Activated CD4-positive, CD25-positive, alpha-beta regulatory T cell treated with anti-CD3 and anti-CD28 coated beads, Interleukin-2, amount 50 U/mL, for 72 hours (primary cell): ENCODE results near the gene SH2D5.
"Not testable (repeated sequence)": the region's sequence is repeated elsewhere in the genome, so short reads cannot be mapped to it uniquely, and the experiment has no call there.

Source experiments
- DNase-seq: peaks from one replicate; pipeline ENCODE4 v3.0.0; 2021

The SH2D5 gene

GRCh38 chr1:20689645-20690056 is 42.9 kb downstream of the SH2D5 start:
- no peak for DNase-seq

- DNase-seq = no peak
These were observed 45.4 kb downstream of the SH2D5 start for GRCh38 chr1:20686883-20687725.

- DNase-seq = no peak
These were observed 46.8 kb downstream of the SH2D5 start for GRCh38 chr1:20685741-20686140.

GRCh38 chr1:20685099-20685662 is 47.3 kb downstream of the SH2D5 start:
- DNase-seq = no peak

GRCh38 chr1:20684651-20685050 is 47.9 kb downstream of the SH2D5 start:
- no peak for DNase-seq

- DNase-seq = no peak
These were observed 48.4 kb downstream of the SH2D5 start for GRCh38 chr1:20684050-20684620.

- no peak for DNase-seq
These were observed 48.9 kb downstream of the SH2D5 start for GRCh38 chr1:20683614-20684013.

- DNase-seq = no peak
These were observed 49.8 kb downstream of the SH2D5 start for GRCh38 chr1:20682571-20683236.

- DNase-seq = no peak
These were observed 50.5 kb downstream of the SH2D5 start for GRCh38 chr1:20681999-20682398.

- no peak for DNase-seq
These were observed 52.2 kb downstream of the SH2D5 start for GRCh38 chr1:20680269-20680668.

- no peak for DNase-seq
These were observed 53.9 kb downstream of the SH2D5 start for GRCh38 chr1:20678599-20678998.

GRCh38 chr1:20673626-20674025 is 58.9 kb downstream of the SH2D5 start:
- not testable (repeated sequence) for DNase-seq

GRCh38 chr1:20672265-20672632 is 60.3 kb downstream of the SH2D5 start:
- DNase-seq = no peak

GRCh38 chr1:20670936-20671335 is 61.6 kb downstream of the SH2D5 start:
- no peak for DNase-seq
